GM18867 (cell line): Measurements from ENCODE around the gene C14orf39.
A peak's percentile ranks its signal among the peaks of the same experiment; 100 is the strongest.

Experiments used
- ATAC-seq: cut with Tn5 transposase; IDR thresholded peaks from one replicate; pipeline ENCODE4 v1.9.1; 2021; ENCODE audit warnings: mild to moderate bottlenecking, moderate library complexity; ENCODE audit not compliant: unreplicated experiment

C14orf39 gene

DNA sequence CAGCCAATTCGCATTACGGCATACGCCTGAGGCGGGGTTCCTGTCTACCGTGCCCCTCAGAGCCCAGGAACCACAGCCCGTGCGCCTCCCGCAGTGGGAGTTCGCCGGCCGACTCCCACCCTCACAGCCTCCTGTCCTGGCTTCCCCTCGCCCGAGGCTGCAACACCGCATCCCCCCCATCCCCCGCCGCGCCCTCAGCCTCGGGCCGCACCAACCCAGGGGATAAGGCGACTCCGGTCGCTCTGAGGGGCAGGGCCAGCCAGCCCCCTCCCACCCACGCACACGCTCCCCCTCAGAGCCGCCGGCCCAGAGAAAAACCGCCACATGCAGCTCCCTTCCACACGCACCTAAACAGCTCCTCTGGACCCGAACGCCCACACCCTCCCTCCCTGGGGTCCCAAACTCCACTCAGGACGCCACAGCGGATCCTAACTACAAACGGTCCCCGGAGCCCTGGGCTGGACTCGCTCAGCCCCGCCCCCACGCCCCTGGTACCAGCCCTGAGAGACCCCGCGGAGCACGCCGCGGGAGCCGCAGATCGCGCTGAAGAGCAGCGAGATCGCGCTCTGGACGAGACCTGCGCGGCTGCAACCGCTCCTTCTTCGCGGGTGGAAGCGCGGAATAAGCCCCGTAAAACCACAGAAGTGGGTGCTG, at the start of gene C14orf39:
Gene C14orf39 (minus strand): TSS at position 466 of the 654 bp plus-strand sequence. CDS start 985 bp downstream, outside the sequence.
- peak; percentile 72 for ATAC-seq

GRCh38 chr14:60532442-60532841, 46.6 kb upstream of the C14orf39 start:
- ATAC-seq, result no peak

DNA sequence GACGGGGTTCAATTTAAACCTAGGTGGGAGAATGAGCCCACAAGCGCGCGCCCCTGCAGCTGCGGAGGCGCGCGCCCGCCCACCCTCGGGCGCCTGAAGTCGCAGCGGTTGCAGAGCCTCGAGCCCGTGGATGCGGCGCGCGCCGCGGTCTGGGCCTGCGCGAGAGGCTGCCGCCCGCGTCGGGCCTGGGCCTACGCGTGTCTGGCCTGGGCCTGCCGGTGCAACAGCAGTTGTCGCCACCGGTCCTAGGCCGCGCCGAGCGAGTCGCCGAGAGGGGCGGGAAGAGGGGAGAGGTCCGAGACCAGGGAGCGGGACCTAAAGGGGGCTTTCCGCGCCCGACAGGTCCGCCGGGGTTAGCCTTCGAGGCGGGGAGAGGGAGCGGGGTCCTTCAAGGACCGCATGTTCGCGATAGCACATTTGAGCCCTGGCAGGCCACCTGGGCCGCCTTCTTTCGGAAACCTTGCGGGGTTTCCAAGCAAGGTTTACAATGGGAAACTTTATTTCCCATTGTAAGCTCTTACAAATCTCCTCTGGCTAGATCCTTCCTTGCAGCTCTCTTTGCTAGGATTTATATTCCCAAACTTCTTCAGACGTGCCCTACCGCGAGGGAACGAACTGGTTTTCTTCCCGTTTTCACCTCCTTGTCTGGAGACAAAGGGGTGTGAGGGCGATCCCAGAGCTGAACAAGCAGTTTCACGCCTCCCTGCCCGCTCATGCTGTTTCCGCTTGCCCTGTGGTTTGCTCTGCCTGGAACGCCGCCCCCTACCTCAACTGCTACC, 29.8 kb upstream of the C14orf39 start:
- no peak for ATAC-seq

- no peak for ATAC-seq
These were observed 29.1 kb upstream of the C14orf39 start for GRCh38 chr14:60514741-60515491.

DNA sequence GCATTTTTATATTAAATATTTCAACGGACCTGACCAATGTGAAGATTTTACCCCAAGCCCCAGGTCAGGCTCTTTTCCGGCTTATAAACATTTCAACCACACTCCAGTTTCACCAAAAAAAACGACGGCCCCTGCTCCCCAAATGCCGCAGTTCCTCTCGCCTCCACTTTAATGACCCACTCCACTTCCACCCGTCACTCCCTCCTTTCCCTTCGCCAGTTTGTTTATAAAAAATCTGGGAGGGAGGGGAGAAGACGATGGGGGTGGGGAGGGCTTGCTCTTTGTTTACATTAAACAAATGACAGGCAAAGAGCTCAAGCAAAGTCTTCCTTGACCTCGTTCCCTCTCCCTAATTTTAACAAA, 28.5 kb upstream of the C14orf39 start:
- no peak for ATAC-seq

- ATAC-seq, result no peak
These were observed 27.2 kb upstream of the C14orf39 start for GRCh38 chr14:60512973-60513571.

DNA sequence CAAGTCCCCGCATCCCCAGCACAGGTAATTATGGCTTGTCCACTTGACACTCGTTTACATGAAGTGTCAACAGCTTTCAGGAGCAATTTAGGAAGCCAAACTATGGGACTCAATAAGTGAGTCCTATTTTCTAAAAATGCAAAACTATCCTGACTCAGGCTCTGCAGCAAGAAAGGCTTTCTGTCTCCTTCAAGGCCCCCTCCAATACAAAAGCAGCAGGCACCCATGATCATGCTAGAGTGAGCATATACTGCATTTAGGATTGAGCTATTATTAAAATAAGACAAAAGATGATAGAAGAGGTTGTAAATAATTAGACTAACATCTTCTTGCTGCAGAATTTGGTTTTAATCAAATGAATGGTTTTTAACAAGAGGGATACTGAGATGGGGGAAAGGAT, 26.3 kb upstream of the C14orf39 start:
- ATAC-seq, result no peak

- no peak for ATAC-seq
These were observed 25.2 kb upstream of the C14orf39 start for GRCh38 chr14:60510951-60511599.

DNA sequence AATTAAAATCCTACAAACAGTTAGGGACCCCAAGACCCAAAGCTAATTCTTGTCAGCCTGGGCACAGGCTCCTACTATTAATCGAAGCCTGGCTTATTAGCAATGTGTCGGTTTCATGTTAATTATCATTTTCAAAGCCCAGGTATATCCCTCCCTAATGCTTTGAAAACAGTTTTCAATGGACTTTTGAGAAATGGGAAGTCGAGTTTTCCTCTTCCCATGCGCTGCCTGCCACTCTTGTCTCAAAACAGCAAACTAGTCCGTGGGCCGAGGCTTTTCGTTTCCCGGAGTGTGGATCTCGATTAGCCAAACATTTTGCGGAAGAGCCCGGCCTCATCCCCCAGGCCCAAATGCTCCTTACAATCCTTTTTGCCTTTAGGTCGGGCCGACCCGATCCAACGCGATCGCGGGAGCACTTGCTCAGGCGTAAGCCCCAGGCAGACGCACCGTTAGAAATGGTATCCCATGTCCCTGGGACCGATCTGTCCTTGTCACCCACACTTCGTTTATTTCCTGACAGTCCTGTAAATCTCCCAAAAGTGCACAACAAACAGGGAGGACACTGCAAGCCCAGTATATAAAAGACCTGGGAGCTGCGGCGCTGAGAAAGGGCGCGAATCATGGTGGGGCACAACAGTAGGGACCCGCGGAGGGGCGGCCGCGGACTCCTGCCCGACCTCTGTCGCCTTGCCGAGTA, 24.5 kb upstream of the C14orf39 start:
- no peak for ATAC-seq

DNA sequence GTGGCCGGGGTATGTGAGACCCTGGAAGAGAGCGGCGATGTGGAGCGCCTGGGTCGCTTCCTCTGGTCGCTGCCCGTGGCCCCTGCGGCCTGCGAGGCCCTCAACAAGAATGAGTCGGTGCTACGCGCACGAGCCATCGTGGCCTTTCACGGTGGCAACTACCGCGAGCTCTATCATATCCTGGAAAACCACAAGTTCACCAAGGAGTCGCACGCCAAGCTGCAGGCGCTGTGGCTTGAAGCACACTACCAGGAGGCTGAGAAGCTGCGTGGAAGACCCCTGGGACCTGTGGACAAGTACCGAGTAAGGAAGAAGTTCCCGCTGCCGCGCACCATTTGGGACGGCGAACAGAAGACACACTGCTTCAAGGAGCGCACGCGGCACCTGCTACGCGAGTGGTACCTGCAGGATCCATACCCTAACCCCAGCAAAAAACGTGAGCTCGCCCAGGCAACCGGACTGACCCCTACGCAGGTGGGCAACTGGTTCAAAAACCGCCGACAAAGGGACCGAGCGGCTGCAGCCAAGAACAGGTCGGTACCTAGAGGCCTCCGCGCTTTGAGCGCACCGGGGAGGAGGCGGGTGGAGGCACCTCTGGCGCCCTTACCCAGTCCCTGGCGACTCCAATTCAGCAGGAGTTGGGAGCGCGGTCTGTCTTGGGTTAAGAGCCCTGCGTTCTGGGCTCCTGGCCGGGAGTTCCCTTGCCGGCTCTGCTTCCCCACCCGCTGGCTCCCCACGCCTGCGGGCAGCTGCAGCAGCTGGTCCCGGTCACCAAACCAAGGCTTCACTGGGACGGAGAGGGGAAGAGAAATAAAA, 23.8 kb upstream of the C14orf39 start:
- ATAC-seq, result no peak

DNA sequence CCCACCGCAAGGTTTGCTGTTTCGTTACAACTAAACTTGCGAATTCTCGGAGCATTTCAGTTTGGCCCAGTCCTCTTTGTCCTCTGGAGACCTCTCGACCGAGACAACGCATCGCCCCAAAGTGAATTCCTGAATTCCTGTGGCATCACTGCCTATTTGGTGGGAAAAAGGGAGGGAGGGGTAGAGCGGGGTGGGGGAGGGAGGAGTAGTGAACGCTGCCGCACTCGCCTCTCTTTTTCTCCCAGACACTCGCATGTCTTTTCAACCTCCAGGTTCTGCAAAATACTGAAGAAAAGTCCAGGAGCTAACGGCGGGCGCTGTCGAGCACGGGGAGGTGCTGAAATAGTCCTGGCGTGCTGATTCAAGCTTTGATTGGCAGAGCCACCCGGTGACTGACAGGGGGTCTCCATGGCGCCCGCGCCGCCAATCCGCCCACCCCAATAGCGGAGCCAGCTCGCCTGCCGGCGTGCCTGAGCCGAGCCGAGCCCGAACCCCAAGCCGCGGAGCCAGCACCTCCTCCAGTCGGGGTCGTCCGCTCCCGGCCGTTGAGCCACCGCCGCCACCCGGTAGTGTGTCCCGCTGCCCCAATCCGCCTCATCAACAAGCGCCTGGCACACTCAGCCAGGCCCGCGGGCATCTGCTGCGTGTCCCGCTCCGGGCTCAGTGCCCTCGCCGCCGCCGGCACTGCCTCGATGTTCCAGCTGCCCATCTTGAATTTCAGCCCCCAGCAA, 23.0 kb upstream of the C14orf39 start, which contains the start of gene SIX6:
Gene SIX6 (plus strand): TSS at position 440 of the 731 bp plus-strand sequence. CDS start 253 bp downstream, at position 693.
- no peak for ATAC-seq

DNA sequence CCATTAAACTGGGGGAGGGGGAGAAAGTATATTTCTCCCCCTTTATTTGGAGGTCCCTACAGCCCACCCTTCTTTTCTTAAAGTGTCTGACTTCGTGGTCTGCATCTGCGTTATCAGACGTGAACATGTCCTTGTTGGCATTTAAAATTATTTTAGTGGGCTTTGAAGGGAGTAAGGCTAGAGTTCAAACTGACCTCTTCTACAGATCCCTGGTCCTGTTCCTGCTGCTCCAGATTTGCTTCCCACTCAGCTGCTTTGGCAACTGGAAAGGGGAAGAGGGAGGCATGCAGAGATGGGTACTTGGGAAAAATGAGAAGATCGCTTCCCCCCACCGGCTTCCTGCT, 22.5 kb upstream of the C14orf39 start:
- ATAC-seq, result no peak

- no peak for ATAC-seq
These were observed 21.3 kb upstream of the C14orf39 start for GRCh38 chr14:60506985-60507829.

- no peak for ATAC-seq
These were observed 20.7 kb upstream of the C14orf39 start for GRCh38 chr14:60506462-60506984.

DNA sequence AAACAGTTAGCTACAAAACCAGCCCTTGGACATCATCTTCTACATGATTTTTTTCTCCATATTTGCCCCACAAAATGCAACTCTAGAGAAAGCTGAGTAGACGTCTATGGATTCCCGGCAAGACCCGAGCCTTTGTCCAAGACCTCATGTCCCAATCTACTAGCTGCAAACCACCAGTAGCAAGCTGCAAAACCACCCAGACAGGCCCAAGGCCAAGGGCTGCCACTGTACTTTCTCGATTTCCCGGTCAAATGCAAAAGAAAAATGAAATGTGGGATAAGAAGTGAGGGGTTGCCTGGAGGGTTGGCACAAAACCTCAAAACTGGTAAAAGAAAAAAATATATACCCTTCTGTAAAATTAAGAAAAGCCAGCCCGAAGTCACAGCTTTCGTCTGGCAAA, 20.1 kb upstream of the C14orf39 start:
- ATAC-seq, result no peak

DNA sequence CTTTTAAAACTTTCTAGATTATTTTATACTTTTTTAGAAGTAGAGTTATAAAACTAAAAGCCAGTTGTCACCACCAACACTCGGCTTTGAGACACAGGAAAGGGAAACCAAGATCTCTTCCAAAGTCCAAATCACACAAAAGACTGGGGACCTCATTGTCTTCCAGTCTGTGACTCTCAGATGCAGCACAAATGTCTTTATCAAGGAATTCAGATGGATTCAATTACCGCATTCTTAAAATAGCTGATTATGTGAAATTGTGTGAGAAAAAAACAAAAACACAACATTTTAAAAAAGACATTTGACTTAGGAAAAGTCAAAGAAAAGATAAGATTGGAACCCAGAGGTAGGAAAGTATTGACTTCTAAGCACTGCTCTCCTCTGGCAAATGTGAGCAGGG, 19.6 kb upstream of the C14orf39 start:
- ATAC-seq, result no peak

DNA sequence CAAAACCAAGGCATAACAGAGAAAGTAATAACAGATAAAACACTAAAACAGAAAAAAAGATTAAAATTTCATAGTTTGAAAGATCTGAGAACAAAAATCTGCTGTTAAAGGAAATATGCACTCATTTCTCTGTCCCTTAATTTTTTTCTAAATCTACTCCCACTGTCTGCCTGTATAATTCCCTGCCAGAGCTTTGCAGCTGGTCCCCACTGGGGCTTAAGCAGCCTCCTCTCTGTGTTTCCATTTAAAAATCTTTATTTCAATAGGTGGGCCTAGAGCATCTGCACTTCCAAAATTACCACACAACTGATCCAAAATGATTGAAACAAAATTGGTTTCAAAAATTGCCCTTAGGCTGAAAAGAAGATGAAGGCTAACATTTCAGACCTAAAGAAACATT, 16.7 kb upstream of the C14orf39 start:
- no peak for ATAC-seq

GRCh38 chr14:60495946-60496345, 10.1 kb upstream of the C14orf39 start:
- ATAC-seq, result no peak
